NCI-H2029 (cell line): ENCODE results near the gene CPT1B.

Experiments
- DNase-seq: peaks from one replicate; lab custom pipeline; 2025; lab: John Stamatoyannopoulos, UW

The CPT1B gene

DNA sequence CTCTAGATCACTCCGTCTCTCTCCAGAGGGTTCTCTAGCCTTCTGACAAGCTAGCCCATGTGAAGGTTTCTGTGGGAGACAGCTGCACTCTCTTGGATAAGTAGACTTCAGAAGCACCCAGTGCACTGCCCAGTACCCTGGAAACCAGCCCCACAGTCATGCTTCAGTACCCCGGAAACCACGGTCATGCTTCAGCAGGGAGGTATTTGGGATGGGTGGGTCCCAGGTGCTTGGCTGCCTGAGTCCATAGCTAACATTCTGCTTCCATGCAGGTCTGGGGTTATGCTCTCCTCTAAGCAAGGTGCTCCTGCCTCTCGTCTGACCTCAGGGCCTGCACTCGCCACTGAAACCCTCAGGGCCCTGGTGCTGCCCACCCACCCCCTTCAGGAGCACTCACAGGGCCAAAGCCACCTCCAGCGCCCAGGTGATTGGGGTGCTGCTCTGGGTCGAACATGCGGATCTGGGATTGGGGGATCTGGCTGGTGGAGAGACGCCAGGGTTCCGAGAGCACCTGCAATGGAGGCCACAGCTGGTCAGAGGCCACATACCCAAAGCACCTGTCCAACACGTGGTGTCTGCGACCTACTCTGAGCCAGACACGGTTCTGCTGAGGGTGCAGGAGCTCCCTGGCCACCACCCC, 8.2 kb downstream of the CPT1B start:
- DNase-seq, result no peak

DNA sequence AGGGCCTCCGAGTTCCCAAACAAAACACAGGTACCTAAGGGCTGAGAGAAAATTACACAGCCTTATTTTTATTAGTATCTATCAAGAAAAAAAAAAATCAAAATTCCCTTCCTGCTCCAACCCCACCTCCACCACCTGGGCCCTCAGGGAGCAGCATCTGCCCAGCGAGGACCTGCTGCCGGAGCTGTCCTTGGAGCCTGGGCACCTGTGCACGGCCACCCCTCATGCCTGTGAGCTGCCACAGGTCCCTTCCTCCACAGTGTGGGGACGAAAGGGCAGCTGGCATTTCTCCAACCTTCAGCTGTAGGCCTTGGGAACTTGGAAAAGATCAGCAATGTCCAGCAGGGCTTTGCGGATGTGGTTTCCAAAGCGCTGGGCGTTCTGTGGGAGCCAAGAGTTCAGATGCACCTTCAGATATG, 9.2 kb downstream of the CPT1B start:
- DNase-seq, result no peak

DNA sequence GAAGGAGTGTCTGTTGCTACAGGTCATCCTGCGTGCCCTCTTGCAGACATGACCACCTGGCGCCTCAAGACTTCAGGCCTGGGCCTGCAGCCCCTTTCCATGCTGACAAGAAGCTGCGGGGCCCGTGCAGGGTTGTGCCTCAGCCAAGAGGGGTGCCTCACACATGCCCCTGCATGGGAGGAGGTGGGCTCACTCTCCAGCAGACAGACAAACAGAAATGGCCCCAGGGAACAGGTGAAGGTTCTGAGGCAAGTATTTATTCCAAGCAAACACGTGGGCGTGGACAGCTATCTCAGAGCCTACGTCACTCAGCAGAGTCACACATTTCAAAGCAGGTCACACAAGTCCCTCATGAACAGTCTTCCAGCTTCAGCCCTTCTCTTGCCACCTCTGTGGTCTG, 9.6 kb downstream of the CPT1B start:
- no peak for DNase-seq

GRCh38 chr22:50567721-50568252, 10.4 kb downstream of the CPT1B start:
- DNase-seq, result no peak

- no peak for DNase-seq
Measured at GRCh38 chr22:50564289-50564688, 13.9 kb downstream of the CPT1B start.

GRCh38 chr22:50563413-50564160, 14.6 kb downstream of the CPT1B start:
- no peak for DNase-seq

- DNase-seq, result peak; percentile 87
Measured at GRCh38 chr22:50562523-50563412, 15.5 kb downstream of the CPT1B start, which contains the start of gene SYCE3. Gene SYCE3, minus strand, starts transcription at chr22:50562919. Its CDS starts 6,514 bp downstream, at chr22:50556405.

- no peak for DNase-seq
Measured at GRCh38 chr22:50561401-50562358, 16.5 kb downstream of the CPT1B start.

GRCh38 chr22:50560034-50560433, 18.2 kb downstream of the CPT1B start:
- DNase-seq, result no peak

DNA sequence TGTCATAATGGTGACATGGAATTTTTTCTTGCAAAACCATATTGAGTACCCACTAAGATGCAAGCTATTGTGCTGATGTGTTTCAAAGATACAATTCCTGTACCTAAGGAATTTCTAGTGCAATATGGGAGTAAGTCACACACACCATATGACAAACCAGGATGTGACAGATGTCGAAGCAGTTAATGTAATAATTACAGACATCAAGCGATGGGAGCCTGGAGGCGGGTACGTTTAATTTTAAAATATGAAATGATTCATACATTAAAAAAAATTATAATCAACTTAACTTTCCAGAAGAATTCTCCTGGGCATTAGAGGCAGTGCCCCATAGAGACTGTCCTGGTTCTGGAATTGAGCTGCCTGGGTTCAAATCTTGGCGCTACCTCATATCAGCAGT, 21.5 kb downstream of the CPT1B start:
- no peak for DNase-seq

DNA sequence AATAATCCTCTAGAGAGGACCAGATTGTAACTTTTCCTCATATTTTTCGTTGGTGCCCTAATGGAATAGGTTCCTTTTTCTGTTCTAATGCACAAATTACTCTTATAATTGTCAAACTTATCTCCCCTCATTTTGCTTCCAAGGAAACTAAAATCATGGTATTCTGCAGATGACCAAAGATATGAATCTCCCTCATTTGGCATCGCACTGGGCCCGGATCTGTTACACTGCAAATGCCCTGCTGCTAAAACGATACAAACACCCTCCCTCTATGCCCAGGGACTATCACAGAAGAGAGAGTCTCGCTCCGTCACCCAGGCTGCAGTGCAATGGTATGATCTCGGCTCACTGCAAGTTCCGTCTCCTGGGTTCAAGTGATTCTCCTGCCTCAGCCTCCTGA, 24.9 kb downstream of the CPT1B start:
- no peak for DNase-seq

GRCh38 chr22:50551160-50551752, 27.0 kb downstream of the CPT1B start:
- DNase-seq, result no peak

GRCh38 chr22:50550395-50550794, 27.8 kb downstream of the CPT1B start:
- DNase-seq, result no peak

DNA sequence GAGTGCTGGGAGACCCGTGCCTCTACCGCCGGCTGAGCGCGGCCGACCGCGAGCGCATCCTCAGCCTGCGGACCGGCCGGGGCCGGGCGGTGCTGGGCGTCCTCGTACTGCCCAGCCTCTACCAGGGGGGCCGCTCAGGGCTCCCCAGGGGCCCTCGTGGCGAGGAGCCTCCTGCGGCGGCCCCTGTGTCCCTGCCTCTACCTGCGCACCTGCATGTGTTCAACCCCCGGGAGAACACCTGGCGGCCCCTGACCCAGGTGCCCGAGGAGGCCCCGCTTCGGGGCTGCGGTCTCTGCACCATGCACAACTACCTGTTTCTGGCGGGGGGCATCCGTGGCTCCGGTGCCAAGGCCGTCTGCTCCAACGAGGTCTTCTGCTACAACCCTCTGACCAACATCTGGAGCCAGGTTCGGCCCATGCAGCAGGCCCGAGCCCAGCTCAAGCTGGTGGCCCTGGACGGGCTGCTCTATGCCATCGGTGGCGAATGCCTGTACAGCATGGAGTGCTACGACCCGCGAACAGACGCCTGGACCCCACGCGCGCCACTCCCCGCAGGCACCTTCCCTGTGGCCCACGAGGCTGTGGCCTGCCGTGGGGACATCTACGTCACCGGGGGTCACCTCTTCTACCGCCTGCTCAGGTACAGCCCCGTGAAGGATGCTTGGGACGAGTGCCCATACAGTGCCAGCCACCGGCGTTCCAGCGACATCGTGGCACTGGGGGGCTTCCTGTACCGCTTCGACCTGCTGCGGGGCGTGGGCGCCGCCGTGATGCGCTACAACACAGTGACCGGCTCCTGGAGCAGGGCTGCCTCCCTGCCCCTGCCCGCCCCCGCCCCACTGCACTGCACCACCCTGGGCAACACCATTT, 29.1 kb downstream of the CPT1B start:
- no peak for DNase-seq

DNA sequence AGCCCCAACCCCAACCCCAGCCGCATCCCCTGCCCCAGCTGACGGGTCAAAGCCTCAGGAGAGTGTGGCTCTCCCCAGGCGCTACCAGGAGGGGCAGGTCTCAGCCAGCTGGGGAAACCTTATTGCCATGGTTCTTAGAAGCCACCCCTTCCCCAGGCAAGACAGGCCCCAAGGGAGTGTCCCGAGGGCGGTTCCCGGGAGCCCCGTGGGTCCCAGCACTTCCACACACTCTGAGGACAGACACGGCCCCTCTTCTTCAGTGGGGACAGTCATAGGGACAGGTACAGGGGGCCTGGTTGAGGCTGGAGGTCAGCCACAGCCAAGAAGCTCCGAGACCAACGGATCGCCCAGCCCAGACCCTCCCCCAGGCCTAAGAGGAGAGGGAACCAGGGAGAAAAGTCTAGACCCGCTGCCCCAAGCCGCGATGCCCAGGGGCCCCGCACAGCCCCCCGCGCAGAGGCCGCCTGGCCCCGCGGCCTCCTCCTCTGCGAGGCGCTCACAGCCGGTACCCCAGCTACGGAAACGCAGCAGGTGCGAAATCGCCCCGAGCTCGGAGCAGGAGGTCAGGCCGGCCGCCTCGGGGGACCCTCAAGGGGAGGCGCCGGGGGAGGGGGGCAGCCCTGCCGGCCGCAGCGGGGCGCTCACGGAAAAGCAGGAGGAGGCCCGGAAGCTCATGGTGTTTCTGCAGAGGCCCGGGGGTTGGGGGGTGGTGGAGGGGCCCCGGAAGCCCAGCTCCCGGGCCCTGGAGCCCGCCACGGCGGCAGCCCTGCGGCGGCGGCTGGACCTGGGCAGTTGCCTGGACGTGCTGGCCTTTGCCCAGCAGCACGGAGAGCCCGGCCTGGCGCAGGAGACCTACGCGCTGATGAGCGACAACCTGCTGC, 29.9 kb downstream of the CPT1B start:
- DNase-seq, result no peak

- no peak for DNase-seq
Measured at GRCh38 chr22:50547263-50547985, 30.8 kb downstream of the CPT1B start.

GRCh38 chr22:50546326-50547262, 31.6 kb downstream of the CPT1B start:
- DNase-seq, result no peak
